Thyroid gland (tissue), 4 donors: ENCODE measurements around the gene GPR6. TPM values are rescaled to one million over a fixed set of nuclear protein-coding genes. Genes with fewer than 3 reads are reported as not detected.

ENCODE experiments used
- DNase-seq, 2 donors: peaks; one replicate each; pipeline ENCODE4 v3.0.0-alpha.2; 2019
- H3K27ac ChIP-seq, 3 donors: fragments of 200-600 bp; sonication (generic); 1 replicate in 2 of 3; 2 replicates in 1 of 3; pipeline ENCODE4 v1.5.1; 2016 to 2019; ENCODE audit warnings: mild to moderate bottlenecking in 1 of 3, moderate library complexity in 1 of 3
- H3K27me3 ChIP-seq: fragments of 200-600 bp; sonication (generic); one replicate; pipeline ENCODE4 v1.5.1; 2019
- H3K36me3 ChIP-seq, 2 donors: fragments of 200-600 bp; sonication (generic); one replicate each; pipeline ENCODE4 v1.5.1; 2016 to 2019
- H3K4me1 ChIP-seq, 2 donors: fragments of 200-600 bp; sonication (generic); one replicate each; pipeline ENCODE4 v1.5.1; 2017 to 2019
- H3K4me3 ChIP-seq, 3 donors: fragments of 200-600 bp; sonication (generic); replicated peaks in 1 of 3; 1 replicate in 2 of 3; 2 replicates in 1 of 3; pipeline ENCODE4 v1.5.1; 2016; ENCODE audit warnings: mild to moderate bottlenecking in 1 of 3
- H3K9me3 ChIP-seq: fragments of 200-600 bp; sonication (generic); one replicate; pipeline ENCODE4 v1.5.1; 2017
- CTCF ChIP-seq, 6 experiments: fragments of 200-600 bp in 3 of 6; fragments of 450-650 bp in 3 of 6; sonication (generic) in 3 of 6; IDR thresholded peaks; one replicate each; pipeline ENCODE4 v1.5.1; 2016 to 2019; ENCODE audit warnings: antibody characterized with exemption in 6 of 6, mild to moderate bottlenecking in 2 of 6, inconsistent platforms in 1 of 6, moderate library complexity in 1 of 6
- POLR2A ChIP-seq, 2 donors: fragments of 450-650 bp; IDR thresholded peaks; one replicate each; pipeline ENCODE4 v1.6.1; 2017; ENCODE audit warnings: antibody characterized with exemption in 2 of 2, mild to moderate bottlenecking in 2 of 2, moderate library complexity in 1 of 2
- WGBS, 2 donors: methylation state at CpG; one replicate each; pipeline ENCODE4 v1.1.5; 2017; 5-methylcytosine and 5-hydroxymethylcytosine counted together
- intact Hi-C: fragments of 100-400 bp; cut with DNase I; formaldehyde crosslinking; loops from one replicate; pipeline ENCODE4 v1.15.1; 2023
- total RNA-seq, 4 donors: library from RNA; depleted of rRNA; stranded (reverse); fragments of >200 nt; gene quantifications; one replicate each; pipeline ENCODE4 v1.2.3, GENCODE V29; 2016

Gene GPR6
- total RNA-seq, 4 donors from 2014 or later = not detected

GRCh38 chr6:109979033-109979921, 1.2 kb downstream of the GPR6 start:
- Histone ChIP-seq H3K36me3 (no peaks in the 10 kb centered on the region), H3K4me3 (no peak overlapping the region), H3K27me3 (peaks cover 16% of the 10 kb centered on the region), H3K4me1 (no peaks in the 10 kb centered on the region), H3K27ac (no peak overlapping the region), H3K9me3 (no peaks in the 10 kb centered on the region)
- intact Hi-C loops = no loop called here
- DNase-seq = peak in 1 of 2 donors; percentile 7
- TF ChIP-seq POLR2A (IDR thresholded peaks at IDR 0.05) (no peak), CTCF (IDR thresholded peaks at IDR 0.05) (no peak)
- 11 to 13% methylated on average over 5 to 25 of the region's 81 CpGs for WGBS, 2 donors

- H3K4me3 ChIP-seq = no peak overlapping the region
- H3K4me1 ChIP-seq = no peaks in the 10 kb centered on the region
- peaks cover under 1% of the 10 kb centered on the region for H3K27me3 ChIP-seq
- intact Hi-C loops = no loop called here
- no peak for DNase-seq
- H3K9me3 ChIP-seq = no peaks in the 10 kb centered on the region
- H3K36me3 ChIP-seq = no peaks in the 10 kb centered on the region
- TF ChIP-seq CTCF (IDR thresholded peaks at IDR 0.05) (no peak), POLR2A (IDR thresholded peaks at IDR 0.05) (no peak)
- 95 to 96% methylated on average over 2 of the region's 2 CpGs for WGBS, 2 donors
- no peak overlapping the region for H3K27ac ChIP-seq
Observed at GRCh38 chr6:109984410-109984809, 6.3 kb downstream of the GPR6 start.

- no peaks in the 10 kb centered on the region for H3K27me3 ChIP-seq
- DNase-seq = no peak
- no peaks in the 10 kb centered on the region for H3K4me1 ChIP-seq
- H3K4me3 ChIP-seq = no peak overlapping the region
- no peak for TF ChIP-seq POLR2A (IDR thresholded peaks at IDR 0.05)
- TF ChIP-seq CTCF (IDR thresholded peaks at IDR 0.05) = no peak
- 84 to 87% methylated on average over 1 of the region's 1 CpG for WGBS, 2 donors
- no peaks in the 10 kb centered on the region for H3K9me3 ChIP-seq
- intact Hi-C loops = no loop called here
- no peak overlapping the region for H3K27ac ChIP-seq
- H3K36me3 ChIP-seq = no peaks in the 10 kb centered on the region
Observed at GRCh38 chr6:109987196-109987595, 9.1 kb downstream of the GPR6 start.

GRCh38 chr6:109991201-109992101, 13.3 kb downstream of the GPR6 start:
- no peaks in the 10 kb centered on the region for H3K36me3 ChIP-seq
- WGBS, 2 donors = 88 to 90% methylated on average over 4 of the region's 4 CpGs
- intact Hi-C loops = no loop called here

More at GRCh38 chr6:109991201-109992101, 13.3 kb downstream of the GPR6 start:
- TF ChIP-seq CTCF (IDR thresholded peaks at IDR 0.05) = no peak
- TF ChIP-seq POLR2A (IDR thresholded peaks at IDR 0.05) = no peak
- Histone ChIP-seq H3K4me1 (no peaks in the 10 kb centered on the region), H3K4me3 (no peak overlapping the region), H3K27me3 (no peaks in the 10 kb centered on the region), H3K9me3 (no peaks in the 10 kb centered on the region), H3K27ac (no peak overlapping the region)
- DNase-seq = no peak
